ENCODE measurements around the gene ACSM5.

The ACSM5 gene

DNA sequence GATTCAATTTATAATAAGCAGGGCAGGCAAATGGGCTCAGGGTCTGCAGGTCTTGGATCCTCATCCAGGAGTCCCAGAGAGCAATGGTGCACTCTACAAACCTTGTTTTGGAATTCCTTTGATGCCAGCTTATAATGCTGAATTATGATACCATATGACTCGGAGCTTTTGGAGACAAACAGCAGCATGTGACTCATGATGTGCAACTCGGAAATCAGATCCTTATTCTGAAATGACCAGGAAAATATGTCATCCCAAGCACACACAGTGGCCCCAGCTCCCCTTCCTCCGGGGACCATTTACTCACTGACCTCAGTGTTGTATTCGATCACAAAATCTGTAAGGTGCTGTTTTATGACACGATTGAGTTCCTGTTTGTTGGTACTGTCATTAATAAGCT, 36.6 kb upstream of the ACSM5 start:
- Mint-ChIP-seq H3K27ac (no peak overlapping the region), H3K4me3 (no peak overlapping the region), H3K9me3 (no peaks in the 10 kb centered on the region), H3K27me3 (ENCODE audit: low read depth) (peaks cover 20% of the 10 kb centered on the region), H3K4me1 (no peaks in the 10 kb centered on the region), H3K36me3 (ENCODE audit: low read depth) (no peaks in the 10 kb centered on the region)
- TF ChIP-seq, protein P1, sequence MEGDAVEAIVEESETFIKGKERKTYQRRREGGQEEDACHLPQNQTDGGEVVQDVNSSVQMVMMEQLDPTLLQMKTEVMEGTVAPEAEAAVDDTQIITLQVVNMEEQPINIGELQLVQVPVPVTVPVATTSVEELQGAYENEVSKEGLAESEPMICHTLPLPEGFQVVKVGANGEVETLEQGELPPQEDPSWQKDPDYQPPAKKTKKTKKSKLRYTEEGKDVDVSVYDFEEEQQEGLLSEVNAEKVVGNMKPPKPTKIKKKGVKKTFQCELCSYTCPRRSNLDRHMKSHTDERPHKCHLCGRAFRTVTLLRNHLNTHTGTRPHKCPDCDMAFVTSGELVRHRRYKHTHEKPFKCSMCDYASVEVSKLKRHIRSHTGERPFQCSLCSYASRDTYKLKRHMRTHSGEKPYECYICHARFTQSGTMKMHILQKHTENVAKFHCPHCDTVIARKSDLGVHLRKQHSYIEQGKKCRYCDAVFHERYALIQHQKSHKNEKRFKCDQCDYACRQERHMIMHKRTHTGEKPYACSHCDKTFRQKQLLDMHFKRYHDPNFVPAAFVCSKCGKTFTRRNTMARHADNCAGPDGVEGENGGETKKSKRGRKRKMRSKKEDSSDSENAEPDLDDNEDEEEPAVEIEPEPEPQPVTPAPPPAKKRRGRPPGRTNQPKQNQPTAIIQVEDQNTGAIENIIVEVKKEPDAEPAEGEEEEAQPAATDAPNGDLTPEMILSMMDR (IDR thresholded peaks at IDR 0.05; ENCODE audit: unreplicated experiment in 3 of 3): no peak

DNA sequence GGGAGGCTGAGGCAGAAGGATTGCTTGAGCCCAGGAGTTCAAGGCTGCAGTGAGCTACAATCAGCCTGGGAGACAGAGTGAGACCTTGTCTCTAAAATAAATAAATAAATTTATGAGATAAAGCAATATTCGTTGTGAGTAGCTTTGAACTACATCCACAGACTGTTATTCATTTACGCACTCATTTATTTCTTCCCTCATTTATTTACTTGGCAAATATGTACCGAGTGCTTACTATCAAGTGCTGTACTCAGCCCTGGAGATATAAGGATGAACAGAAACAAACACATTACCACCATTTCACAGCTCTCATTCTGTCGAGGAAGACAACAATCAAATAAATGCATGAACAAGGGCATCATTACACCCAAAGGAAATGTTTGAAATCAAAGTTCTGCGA, 32.2 kb upstream of the ACSM5 start:
- TF ChIP-seq, protein P1 (IDR thresholded peaks at IDR 0.05; ENCODE audit: unreplicated experiment in 3 of 3): no peak
- Mint-ChIP-seq H3K9me3 (no peaks in the 10 kb centered on the region), H3K27me3 (ENCODE audit: low read depth) (peaks cover 9% of the 10 kb centered on the region), H3K27ac (no peak overlapping the region), H3K4me3 (no peak overlapping the region), H3K4me1 (no peaks in the 10 kb centered on the region), H3K36me3 (ENCODE audit: low read depth) (no peaks in the 10 kb centered on the region)

DNA sequence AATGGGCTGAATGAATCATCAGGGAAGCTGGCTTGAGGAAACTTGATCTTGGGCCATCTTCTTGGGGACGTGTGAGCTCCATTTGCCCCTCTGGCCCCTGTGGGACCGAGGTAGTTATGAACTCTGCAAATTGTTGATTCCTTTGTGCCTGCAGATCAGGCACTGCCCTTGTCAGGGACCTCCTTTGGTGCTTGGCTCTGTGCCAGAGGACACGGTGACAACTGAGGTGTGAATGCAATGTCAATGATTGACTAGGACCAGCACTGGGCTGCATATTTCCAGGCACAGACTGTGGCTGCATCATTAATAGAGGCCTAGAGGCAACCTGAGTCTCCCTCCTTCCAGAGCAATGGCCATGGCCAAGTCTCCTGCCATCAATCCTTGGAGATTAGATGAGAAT, 28.6 kb upstream of the ACSM5 start:
- Mint-ChIP-seq H3K4me1 (no peaks in the 10 kb centered on the region), H3K9me3 (no peaks in the 10 kb centered on the region), H3K27ac (peak overlapping the region in 1 of 3 experiments; percentile 91), H3K27me3 (ENCODE audit: low read depth) (peaks cover 6% of the 10 kb centered on the region), H3K36me3 (ENCODE audit: low read depth) (no peaks in the 10 kb centered on the region), H3K4me3 (no peak overlapping the region)
- TF ChIP-seq, protein P1 (IDR thresholded peaks at IDR 0.05; ENCODE audit: unreplicated experiment in 3 of 3): no peak

DNA sequence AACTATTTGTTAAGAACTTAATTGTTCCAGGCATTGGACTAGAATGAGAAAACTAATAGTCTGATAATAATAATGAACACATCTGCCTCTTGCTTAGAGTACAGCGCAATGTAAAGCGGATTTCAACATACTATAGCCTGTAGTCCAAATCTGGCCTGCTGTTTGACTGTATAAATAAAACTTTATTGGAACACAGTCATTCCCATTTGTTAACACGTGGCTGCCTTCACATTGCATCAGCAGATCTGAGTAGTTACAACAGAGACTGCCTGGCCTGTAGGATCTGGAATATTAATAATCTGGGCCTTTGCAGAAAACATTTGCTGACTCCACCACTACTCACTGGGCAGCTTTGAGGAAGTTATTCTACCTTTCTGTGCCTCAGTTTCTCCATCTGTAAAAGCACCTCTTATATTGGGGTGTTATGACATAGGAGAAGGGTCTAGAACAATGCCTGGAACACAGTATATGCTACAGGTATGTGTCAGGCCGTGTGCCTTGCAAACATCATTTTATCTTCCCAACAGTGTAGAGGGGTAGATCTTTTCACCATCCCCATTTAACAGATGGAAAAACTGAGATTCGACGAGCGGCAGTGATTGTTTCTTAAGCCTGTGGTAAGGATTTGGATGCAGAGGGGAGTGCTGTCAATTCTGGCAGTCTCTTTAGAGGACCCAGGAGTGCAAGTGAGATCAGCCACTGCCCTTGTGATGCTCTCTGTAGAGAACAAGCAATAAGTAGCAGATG, 27.0 kb upstream of the ACSM5 start:
- TF ChIP-seq, protein P1 (IDR thresholded peaks at IDR 0.05; ENCODE audit: unreplicated experiment in 3 of 3): no peak
- Mint-ChIP-seq H3K27me3 (ENCODE audit: low read depth) (peaks cover 11% of the 10 kb centered on the region), H3K9me3 (no peaks in the 10 kb centered on the region), H3K36me3 (ENCODE audit: low read depth) (no peaks in the 10 kb centered on the region), H3K27ac (no peak overlapping the region), H3K4me3 (no peak overlapping the region), H3K4me1 (no peaks in the 10 kb centered on the region)

DNA sequence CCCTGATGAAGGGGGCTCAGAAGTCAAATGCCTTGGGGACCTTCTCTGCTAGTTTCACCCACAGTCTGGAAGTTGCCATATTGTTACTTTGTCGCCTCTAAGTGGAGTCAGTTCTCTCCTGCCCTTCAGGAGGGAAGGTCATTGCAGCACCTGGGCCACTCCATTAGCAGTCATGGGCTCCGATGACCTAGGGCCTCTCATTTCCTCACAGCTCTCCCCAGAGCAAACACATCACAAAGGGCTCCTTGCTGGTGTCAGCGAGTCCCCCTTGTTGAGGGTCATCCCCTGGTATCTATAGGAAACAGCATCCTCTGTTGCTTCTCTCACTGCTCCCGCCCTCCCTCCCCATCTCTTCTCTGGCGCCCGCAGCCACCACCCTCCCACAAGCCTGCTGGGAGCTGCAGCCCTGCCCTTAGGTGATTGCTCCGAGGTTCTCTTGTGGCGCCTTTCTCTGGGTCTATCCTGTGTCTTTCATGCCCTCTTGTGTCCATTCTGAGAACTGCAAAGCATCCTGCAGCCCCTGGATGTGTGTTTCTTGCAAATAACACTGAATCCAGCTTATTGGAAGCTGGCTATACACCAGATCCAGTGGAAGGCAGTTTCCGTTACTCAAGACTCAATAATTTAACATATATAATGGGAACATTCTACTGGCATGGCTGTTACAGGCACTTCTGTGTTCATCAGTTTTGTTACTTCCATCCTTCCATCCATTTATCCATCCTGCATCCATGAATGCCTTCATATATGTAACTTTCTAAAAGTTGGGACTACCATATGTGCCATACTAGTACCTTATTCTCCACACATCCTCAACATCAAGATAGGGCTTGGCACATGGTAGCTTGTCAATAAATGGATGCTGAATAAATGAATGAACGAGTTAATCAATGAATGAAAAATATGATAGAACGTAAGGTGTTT, 26.0 kb upstream of the ACSM5 start:
- Mint-ChIP-seq H3K27me3 (ENCODE audit: low read depth) (peaks cover 15% of the 10 kb centered on the region), H3K4me1 (no peaks in the 10 kb centered on the region), H3K27ac (no peak overlapping the region), H3K9me3 (no peaks in the 10 kb centered on the region), H3K4me3 (no peak overlapping the region), H3K36me3 (ENCODE audit: low read depth) (no peaks in the 10 kb centered on the region)
- TF ChIP-seq, protein P1 (IDR thresholded peaks at IDR 0.05; ENCODE audit: unreplicated experiment in 3 of 3): peak; percentile 83 to 89 (median 84)

All from nephron (organoid).